ENCODE results near the gene TFEC.

Gene TFEC

GRCh38 chr7:115997221-115997620 is 33.3 kb downstream of the TFEC start:
- H3K9ac ChIP-seq (ENCODE audit: low read depth in 1 of 2, low read length in 2 of 2): no peak overlapping the region
- no peaks in the 10 kb centered on the region for H3K4me1 ChIP-seq (ENCODE audit: control insufficient read depth in 1 of 2, insufficient read depth in 2 of 2, low read length in 2 of 2)
- H3K27ac ChIP-seq (ENCODE audit: low read depth, low read length): no peak overlapping the region
- H3K4me3 ChIP-seq (ENCODE audit: low read depth in 1 of 2, low read length in 2 of 2): no peak overlapping the region
- no peaks in the 10 kb centered on the region for H3K27me3 ChIP-seq (ENCODE audit: control insufficient read depth in 1 of 2, insufficient read depth in 2 of 2, low read length in 2 of 2)
- H3K36me3 ChIP-seq (ENCODE audit: control insufficient read depth in 1 of 2, insufficient read depth in 2 of 2, low read length in 2 of 2): no peaks in the 10 kb centered on the region
- no peaks in the 10 kb centered on the region for H3K9me3 ChIP-seq (ENCODE audit: control insufficient read depth in 1 of 2, low read length in 2 of 2)

- Histone ChIP-seq H3K36me3 (ENCODE audit: control insufficient read depth in 1 of 2, insufficient read depth in 2 of 2, low read length in 2 of 2) (no peaks in the 10 kb centered on the region), H3K9ac (ENCODE audit: low read depth in 1 of 2, low read length in 2 of 2) (no peak overlapping the region), H3K4me1 (ENCODE audit: control insufficient read depth in 1 of 2, insufficient read depth in 2 of 2, low read length in 2 of 2) (no peaks in the 10 kb centered on the region), H3K27ac (ENCODE audit: low read depth, low read length) (no peak overlapping the region), H3K27me3 (ENCODE audit: control insufficient read depth in 1 of 2, insufficient read depth in 2 of 2, low read length in 2 of 2) (no peaks in the 10 kb centered on the region), H3K4me3 (ENCODE audit: low read depth in 1 of 2, low read length in 2 of 2) (no peak overlapping the region), H3K9me3 (ENCODE audit: control insufficient read depth in 1 of 2, low read length in 2 of 2) (no peaks in the 10 kb centered on the region)
Measured at GRCh38 chr7:115995701-115996100, 34.9 kb downstream of the TFEC start.

GRCh38 chr7:115988401-115988800 is 42.2 kb downstream of the TFEC start:
- Histone ChIP-seq H3K4me3 (ENCODE audit: low read depth in 1 of 2, low read length in 2 of 2) (no peak overlapping the region), H3K9ac (ENCODE audit: low read depth in 1 of 2, low read length in 2 of 2) (no peak overlapping the region), H3K36me3 (ENCODE audit: control insufficient read depth in 1 of 2, insufficient read depth in 2 of 2, low read length in 2 of 2) (no peaks in the 10 kb centered on the region), H3K4me1 (ENCODE audit: control insufficient read depth in 1 of 2, insufficient read depth in 2 of 2, low read length in 2 of 2) (no peaks in the 10 kb centered on the region), H3K27ac (ENCODE audit: low read depth, low read length) (no peak overlapping the region), H3K9me3 (ENCODE audit: control insufficient read depth in 1 of 2, low read length in 2 of 2) (no peaks in the 10 kb centered on the region), H3K27me3 (ENCODE audit: control insufficient read depth in 1 of 2, insufficient read depth in 2 of 2, low read length in 2 of 2) (no peaks in the 10 kb centered on the region)

GRCh38 chr7:115987486-115987885 is 43.1 kb downstream of the TFEC start:
- no peaks in the 10 kb centered on the region for H3K36me3 ChIP-seq (ENCODE audit: control insufficient read depth in 1 of 2, insufficient read depth in 2 of 2, low read length in 2 of 2)
- H3K27me3 ChIP-seq (ENCODE audit: control insufficient read depth in 1 of 2, insufficient read depth in 2 of 2, low read length in 2 of 2): no peaks in the 10 kb centered on the region
- no peak overlapping the region for H3K4me3 ChIP-seq (ENCODE audit: low read depth in 1 of 2, low read length in 2 of 2)
- H3K4me1 ChIP-seq (ENCODE audit: control insufficient read depth in 1 of 2, insufficient read depth in 2 of 2, low read length in 2 of 2): no peaks in the 10 kb centered on the region
- H3K9me3 ChIP-seq (ENCODE audit: control insufficient read depth in 1 of 2, low read length in 2 of 2): no peaks in the 10 kb centered on the region
- H3K9ac ChIP-seq (ENCODE audit: low read depth in 1 of 2, low read length in 2 of 2): no peak overlapping the region
- H3K27ac ChIP-seq (ENCODE audit: low read depth, low read length): no peak overlapping the region

GRCh38 chr7:115984105-115984504 is 46.5 kb downstream of the TFEC start:
- no peak overlapping the region for H3K9ac ChIP-seq (ENCODE audit: low read depth in 1 of 2, low read length in 2 of 2)
- H3K36me3 ChIP-seq (ENCODE audit: control insufficient read depth in 1 of 2, insufficient read depth in 2 of 2, low read length in 2 of 2): no peaks in the 10 kb centered on the region
- H3K9me3 ChIP-seq (ENCODE audit: control insufficient read depth in 1 of 2, low read length in 2 of 2): no peaks in the 10 kb centered on the region
- no peaks in the 10 kb centered on the region for H3K27me3 ChIP-seq (ENCODE audit: control insufficient read depth in 1 of 2, insufficient read depth in 2 of 2, low read length in 2 of 2)
- no peaks in the 10 kb centered on the region for H3K4me1 ChIP-seq (ENCODE audit: control insufficient read depth in 1 of 2, insufficient read depth in 2 of 2, low read length in 2 of 2)
- no peak overlapping the region for H3K4me3 ChIP-seq (ENCODE audit: low read depth in 1 of 2, low read length in 2 of 2)
- no peak overlapping the region for H3K27ac ChIP-seq (ENCODE audit: low read depth, low read length)

- H3K9me3 ChIP-seq (ENCODE audit: control insufficient read depth in 1 of 2, low read length in 2 of 2): no peaks in the 10 kb centered on the region
- no peaks in the 10 kb centered on the region for H3K4me1 ChIP-seq (ENCODE audit: control insufficient read depth in 1 of 2, insufficient read depth in 2 of 2, low read length in 2 of 2)
- H3K4me3 ChIP-seq (ENCODE audit: low read depth in 1 of 2, low read length in 2 of 2): no peak overlapping the region
- H3K9ac ChIP-seq (ENCODE audit: low read depth in 1 of 2, low read length in 2 of 2): no peak overlapping the region
- H3K27ac ChIP-seq (ENCODE audit: low read depth, low read length): no peak overlapping the region
- no peaks in the 10 kb centered on the region for H3K27me3 ChIP-seq (ENCODE audit: control insufficient read depth in 1 of 2, insufficient read depth in 2 of 2, low read length in 2 of 2)
- no peaks in the 10 kb centered on the region for H3K36me3 ChIP-seq (ENCODE audit: control insufficient read depth in 1 of 2, insufficient read depth in 2 of 2, low read length in 2 of 2)
Measured at GRCh38 chr7:115980159-115980558, 50.4 kb downstream of the TFEC start.

GRCh38 chr7:115976651-115977050 is 53.9 kb downstream of the TFEC start:
- H3K9ac ChIP-seq (ENCODE audit: low read depth in 1 of 2, low read length in 2 of 2): no peak overlapping the region
- H3K36me3 ChIP-seq (ENCODE audit: control insufficient read depth in 1 of 2, insufficient read depth in 2 of 2, low read length in 2 of 2): no peaks in the 10 kb centered on the region
- no peaks in the 10 kb centered on the region for H3K27me3 ChIP-seq (ENCODE audit: control insufficient read depth in 1 of 2, insufficient read depth in 2 of 2, low read length in 2 of 2)
- H3K27ac ChIP-seq (ENCODE audit: low read depth, low read length): no peak overlapping the region
- H3K4me1 ChIP-seq (ENCODE audit: control insufficient read depth in 1 of 2, insufficient read depth in 2 of 2, low read length in 2 of 2): no peaks in the 10 kb centered on the region
- no peaks in the 10 kb centered on the region for H3K9me3 ChIP-seq (ENCODE audit: control insufficient read depth in 1 of 2, low read length in 2 of 2)
- no peak overlapping the region for H3K4me3 ChIP-seq (ENCODE audit: low read depth in 1 of 2, low read length in 2 of 2)

GRCh38 chr7:115975766-115976165 is 54.8 kb downstream of the TFEC start:
- Histone ChIP-seq H3K27ac (ENCODE audit: low read depth, low read length) (no peak overlapping the region), H3K36me3 (ENCODE audit: control insufficient read depth in 1 of 2, insufficient read depth in 2 of 2, low read length in 2 of 2) (no peaks in the 10 kb centered on the region), H3K9ac (ENCODE audit: low read depth in 1 of 2, low read length in 2 of 2) (no peak overlapping the region), H3K9me3 (ENCODE audit: control insufficient read depth in 1 of 2, low read length in 2 of 2) (no peaks in the 10 kb centered on the region), H3K4me3 (ENCODE audit: low read depth in 1 of 2, low read length in 2 of 2) (no peak overlapping the region), H3K27me3 (ENCODE audit: control insufficient read depth in 1 of 2, insufficient read depth in 2 of 2, low read length in 2 of 2) (no peaks in the 10 kb centered on the region), H3K4me1 (ENCODE audit: control insufficient read depth in 1 of 2, insufficient read depth in 2 of 2, low read length in 2 of 2) (no peaks in the 10 kb centered on the region)

GRCh38 chr7:115973406-115973805 is 57.2 kb downstream of the TFEC start:
- Histone ChIP-seq H3K27me3 (ENCODE audit: control insufficient read depth in 1 of 2, insufficient read depth in 2 of 2, low read length in 2 of 2) (no peaks in the 10 kb centered on the region), H3K36me3 (ENCODE audit: control insufficient read depth in 1 of 2, insufficient read depth in 2 of 2, low read length in 2 of 2) (no peaks in the 10 kb centered on the region), H3K27ac (ENCODE audit: low read depth, low read length) (no peak overlapping the region), H3K9me3 (ENCODE audit: control insufficient read depth in 1 of 2, low read length in 2 of 2) (no peaks in the 10 kb centered on the region), H3K4me1 (ENCODE audit: control insufficient read depth in 1 of 2, insufficient read depth in 2 of 2, low read length in 2 of 2) (no peaks in the 10 kb centered on the region), H3K9ac (ENCODE audit: low read depth in 1 of 2, low read length in 2 of 2) (no peak overlapping the region), H3K4me3 (ENCODE audit: low read depth in 1 of 2, low read length in 2 of 2) (no peak overlapping the region)

GRCh38 chr7:115971506-115971905 is 59.1 kb downstream of the TFEC start:
- H3K4me3 ChIP-seq (ENCODE audit: low read depth in 1 of 2, low read length in 2 of 2): no peak overlapping the region
- no peaks in the 10 kb centered on the region for H3K4me1 ChIP-seq (ENCODE audit: control insufficient read depth in 1 of 2, insufficient read depth in 2 of 2, low read length in 2 of 2)
- no peaks in the 10 kb centered on the region for H3K9me3 ChIP-seq (ENCODE audit: control insufficient read depth in 1 of 2, low read length in 2 of 2)
- no peak overlapping the region for H3K27ac ChIP-seq (ENCODE audit: low read depth, low read length)
- H3K9ac ChIP-seq (ENCODE audit: low read depth in 1 of 2, low read length in 2 of 2): no peak overlapping the region
- no peaks in the 10 kb centered on the region for H3K27me3 ChIP-seq (ENCODE audit: control insufficient read depth in 1 of 2, insufficient read depth in 2 of 2, low read length in 2 of 2)
- no peaks in the 10 kb centered on the region for H3K36me3 ChIP-seq (ENCODE audit: control insufficient read depth in 1 of 2, insufficient read depth in 2 of 2, low read length in 2 of 2)

GRCh38 chr7:115968596-115968995 is 62.0 kb downstream of the TFEC start:
- H3K27me3 ChIP-seq (ENCODE audit: control insufficient read depth in 1 of 2, insufficient read depth in 2 of 2, low read length in 2 of 2): no peaks in the 10 kb centered on the region
- H3K9ac ChIP-seq (ENCODE audit: low read depth in 1 of 2, low read length in 2 of 2): no peak overlapping the region
- H3K27ac ChIP-seq (ENCODE audit: low read depth, low read length): no peak overlapping the region
- no peaks in the 10 kb centered on the region for H3K36me3 ChIP-seq (ENCODE audit: control insufficient read depth in 1 of 2, insufficient read depth in 2 of 2, low read length in 2 of 2)
- no peaks in the 10 kb centered on the region for H3K9me3 ChIP-seq (ENCODE audit: control insufficient read depth in 1 of 2, low read length in 2 of 2)
- H3K4me3 ChIP-seq (ENCODE audit: low read depth in 1 of 2, low read length in 2 of 2): no peak overlapping the region
- no peaks in the 10 kb centered on the region for H3K4me1 ChIP-seq (ENCODE audit: control insufficient read depth in 1 of 2, insufficient read depth in 2 of 2, low read length in 2 of 2)

All from duodenal mucosa (tissue), 2 donors.